HG03354 (cell line): Measurements from ENCODE around the gene SUSD3.
"Not testable (repeated sequence)": the region's sequence is repeated elsewhere in the genome, so short reads cannot be mapped to it uniquely, and the experiment has no call there.

Source experiments
- ATAC-seq: cut with Tn5 transposase; IDR thresholded peaks from one replicate; pipeline ENCODE4 v1.9.1; 2021; ENCODE audit warnings: mild to moderate bottlenecking; ENCODE audit not compliant: unreplicated experiment, poor library complexity, severe bottlenecking

The SUSD3 gene

DNA sequence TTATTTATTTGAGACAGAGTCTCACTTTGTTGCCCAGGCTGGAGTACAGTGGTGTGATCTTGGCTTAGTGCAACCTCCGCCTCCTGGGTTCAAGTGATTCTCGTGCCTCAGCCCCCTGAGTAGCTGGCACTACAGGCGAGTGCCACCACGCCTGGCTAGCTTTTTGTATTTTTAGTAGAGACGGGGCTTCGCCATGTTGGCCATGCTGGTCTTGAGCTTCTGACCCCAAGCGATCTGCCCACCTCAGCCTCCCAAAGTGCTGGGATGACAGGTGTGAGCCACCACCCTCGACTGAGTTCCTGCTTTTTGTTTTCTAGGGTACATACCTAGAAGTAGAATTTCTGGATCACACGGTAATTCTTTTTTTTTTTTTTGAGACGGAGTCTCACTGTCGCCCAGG is 42.6 kb downstream of the SUSD3 start:
- ATAC-seq: not testable (repeated sequence)

DNA sequence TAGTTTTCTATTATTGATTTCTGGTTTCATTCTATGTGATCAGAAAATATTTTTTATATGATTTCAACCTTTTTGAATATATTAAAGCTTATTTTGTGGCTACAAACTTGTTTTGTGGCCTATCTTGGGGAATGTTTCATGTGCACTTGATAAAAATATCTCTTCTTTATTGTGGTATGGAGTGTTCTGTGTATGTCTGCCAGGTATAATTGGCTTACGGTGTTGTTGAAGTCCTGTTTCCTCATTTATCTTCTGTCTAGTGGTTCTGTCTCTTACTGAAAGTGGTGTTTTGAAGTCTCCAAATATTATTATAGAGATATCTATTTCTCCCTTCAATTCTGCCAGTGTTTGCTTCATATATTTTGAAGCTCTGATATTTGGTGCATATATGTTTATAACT is 47.1 kb downstream of the SUSD3 start:
- ATAC-seq: no peak

DNA sequence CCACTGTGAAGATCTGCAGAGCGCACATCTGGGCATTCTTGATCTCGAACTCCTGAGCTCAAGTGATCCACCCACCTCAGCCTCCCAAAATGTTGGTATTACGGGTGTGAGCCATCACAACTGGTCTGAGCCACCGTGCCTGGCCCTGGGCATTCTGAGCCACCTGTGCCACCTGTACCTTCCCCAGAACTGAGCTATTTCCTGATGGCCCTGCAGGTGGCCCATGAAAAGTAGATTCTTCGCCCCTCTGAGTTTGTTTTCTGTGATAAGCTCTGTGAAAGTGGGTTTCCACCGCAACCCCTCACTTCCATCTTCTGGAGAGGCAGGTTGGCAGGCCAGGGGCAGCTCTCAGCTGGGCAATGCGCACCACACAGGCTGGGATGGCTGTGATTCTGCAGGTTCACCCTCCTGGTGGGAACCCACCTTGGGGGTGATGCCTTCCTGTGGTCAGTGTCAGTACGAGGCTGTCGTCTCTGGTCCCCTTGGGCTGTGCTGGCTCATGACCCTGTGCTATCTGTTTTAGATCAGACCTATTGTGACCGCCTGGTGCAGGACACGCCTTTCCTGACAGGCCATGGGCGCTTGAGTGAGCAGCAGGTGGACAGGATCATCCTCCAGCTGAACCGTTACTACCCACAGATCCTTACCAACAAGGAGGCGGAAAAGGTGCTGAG is 48.8 kb downstream of the SUSD3 start:
- no peak for ATAC-seq

DNA sequence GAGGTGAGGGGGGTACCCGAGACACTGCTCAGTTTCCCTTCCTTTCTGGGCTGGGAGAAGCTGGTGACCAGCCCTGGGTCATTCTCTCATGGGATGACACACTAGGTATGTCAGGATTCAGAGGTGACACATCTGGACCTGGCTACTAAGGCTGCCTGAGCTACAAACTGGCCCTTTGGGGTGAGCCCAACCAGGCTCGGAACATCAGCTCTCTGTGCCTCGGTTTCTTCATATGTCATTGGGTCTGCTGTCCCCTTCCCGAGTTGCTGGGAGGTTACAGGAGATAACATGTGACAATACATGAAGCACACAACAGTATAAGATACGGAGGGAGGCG is 49.3 kb downstream of the SUSD3 start:
- no peak for ATAC-seq

DNA sequence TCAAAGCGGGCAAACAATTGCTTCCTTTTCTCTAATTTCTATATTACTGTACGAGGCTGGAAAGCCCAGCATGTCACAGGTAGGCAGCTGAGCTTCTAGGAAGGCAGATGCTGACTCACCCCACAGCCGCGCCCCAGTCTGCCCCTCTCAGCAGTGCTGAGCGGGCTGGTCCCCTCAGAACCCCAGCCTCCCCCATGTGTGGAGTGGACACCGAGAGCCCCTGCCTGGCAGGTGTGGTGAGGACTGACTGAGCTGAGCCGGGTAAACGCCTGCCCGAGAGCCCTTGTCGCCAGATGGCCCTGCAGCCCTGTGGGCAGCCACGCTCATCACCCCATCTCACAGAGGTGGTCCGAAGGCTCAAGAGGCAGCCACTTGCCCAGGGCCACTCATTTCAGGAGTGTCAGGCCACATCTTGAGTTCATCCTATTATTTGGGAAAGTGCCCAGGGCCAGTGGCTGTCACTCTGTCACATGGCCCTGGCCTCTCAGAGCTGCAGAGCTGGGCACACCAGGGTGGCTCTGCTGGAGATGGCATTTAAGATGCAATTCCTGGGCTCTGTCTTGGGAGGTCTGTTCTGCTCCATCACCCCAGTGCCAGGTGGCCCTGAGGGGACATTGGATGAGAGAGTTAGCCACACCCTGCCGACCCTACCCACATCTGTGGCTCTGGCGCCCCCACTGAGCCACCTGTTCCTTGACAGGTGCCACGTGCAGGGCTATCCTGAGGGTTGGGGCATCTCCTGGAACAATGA is 50.0 kb downstream of the SUSD3 start:
- no peak for ATAC-seq

DNA sequence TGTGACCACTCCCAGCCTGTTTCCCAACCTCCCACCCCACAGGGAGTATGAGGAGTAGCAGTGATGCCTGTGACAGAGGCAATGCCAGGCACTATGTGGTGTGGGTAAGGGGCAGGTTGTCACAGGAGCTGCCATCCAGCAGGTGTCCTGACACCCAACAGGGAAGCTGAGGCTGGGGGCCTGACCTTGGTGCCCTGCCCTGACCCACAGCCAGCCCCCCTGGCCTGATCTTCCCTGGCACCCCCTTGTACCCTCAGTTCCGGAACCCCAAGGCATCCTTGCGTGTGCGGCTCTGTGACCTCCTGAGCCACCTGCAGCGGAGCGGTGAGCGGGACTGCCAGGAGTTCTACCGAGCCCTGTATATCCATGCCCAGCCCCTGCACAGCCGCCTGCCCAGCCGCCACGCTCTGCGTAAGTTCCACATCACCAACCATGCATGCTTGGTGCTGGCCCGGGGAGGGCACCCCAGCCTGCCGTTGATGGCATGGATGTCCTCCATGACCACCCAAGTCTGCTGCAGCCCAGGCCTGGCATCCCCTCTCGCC is 51.9 kb downstream of the SUSD3 start:
- no peak for ATAC-seq

DNA sequence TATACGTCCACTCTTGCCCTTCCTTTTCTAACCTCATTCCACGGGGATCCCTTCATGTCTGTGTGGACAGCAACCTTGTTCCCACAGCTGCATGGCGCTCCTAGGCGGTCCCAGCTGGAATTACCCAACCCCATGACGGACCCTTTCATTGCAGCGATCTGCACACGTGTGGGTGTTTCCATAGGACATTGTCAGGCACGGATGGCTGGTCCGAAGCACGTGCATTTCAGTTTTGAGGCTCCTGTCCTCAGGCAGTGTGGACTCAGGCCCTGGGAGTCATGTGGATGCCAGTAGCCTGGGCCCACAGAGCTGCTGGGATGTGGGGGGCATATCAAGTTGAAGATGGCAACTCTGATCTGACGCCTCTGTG is 52.5 kb downstream of the SUSD3 start:
- no peak for ATAC-seq

DNA sequence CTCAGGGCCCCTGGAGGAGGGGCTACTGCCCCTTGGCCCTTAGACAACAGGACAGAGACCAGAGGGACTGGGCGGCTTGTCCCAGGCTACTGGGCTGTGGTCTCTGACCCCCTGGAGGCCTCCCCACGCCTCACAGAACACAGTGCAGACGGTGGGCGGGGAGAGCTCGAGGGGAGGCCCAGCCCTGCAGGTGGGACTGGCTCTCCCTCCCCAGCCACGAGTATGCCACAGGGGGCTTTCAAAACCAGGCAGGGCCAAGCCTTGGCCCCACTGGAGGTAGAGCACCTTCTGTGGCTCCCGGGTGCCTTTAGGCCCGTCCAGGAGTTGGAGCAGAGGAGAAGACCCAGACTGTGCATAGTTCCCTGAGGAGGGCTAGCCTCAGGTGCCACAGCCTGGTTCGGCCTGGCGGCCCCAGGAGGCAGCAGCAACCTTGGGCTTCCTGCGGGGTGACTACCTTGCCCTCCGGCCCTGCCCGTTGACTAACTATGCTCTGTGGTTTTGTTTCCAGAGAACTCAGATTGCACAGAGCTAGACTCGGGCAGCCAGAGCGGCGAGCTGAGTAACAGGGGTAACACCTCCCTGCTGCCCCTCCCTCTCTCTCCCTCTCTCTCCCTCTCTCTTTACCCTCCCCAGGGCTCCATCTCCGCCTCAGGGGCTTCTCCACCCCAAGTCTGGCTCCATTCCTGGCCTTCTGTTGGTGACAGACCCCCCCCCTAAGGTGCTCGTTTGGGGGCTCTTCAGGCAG is 53.0 kb downstream of the SUSD3 start:
- no peak for ATAC-seq

DNA sequence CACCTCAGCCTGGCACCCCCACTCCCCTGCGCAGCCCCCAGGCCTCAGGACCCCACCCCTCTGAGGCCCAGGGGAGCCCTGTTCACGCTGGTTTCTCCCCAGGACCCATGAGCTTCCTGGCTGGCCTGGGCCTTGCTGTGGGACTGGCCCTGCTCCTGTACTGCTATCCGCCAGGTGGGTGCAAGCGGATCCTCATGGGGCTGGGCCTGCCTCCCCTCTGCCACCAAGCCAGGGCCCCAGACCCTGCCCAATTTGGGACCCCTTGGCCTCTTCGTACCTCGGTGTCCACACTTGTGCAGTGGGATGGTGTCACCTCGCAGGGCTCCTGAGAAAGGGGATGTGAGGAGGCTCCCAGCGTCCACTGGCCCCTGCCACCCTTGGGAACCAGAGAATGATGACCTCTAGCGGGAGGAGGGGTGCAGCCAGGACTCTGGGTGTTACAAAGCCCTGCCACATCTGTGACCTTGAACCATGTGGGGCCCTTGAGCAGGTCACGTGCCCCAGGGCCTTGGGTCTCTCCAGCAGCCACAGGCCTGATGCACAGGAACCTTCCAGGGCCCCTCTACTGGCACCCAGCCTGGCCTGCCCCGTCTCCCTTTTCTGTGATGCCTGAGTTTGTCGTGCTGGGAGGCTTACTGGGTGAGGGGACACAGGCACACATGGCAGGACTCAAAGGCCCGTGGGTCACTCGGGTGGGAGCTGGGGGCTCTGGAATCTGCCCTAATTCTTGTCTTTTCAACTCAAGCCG is 53.8 kb downstream of the SUSD3 start:
- no peak for ATAC-seq

DNA sequence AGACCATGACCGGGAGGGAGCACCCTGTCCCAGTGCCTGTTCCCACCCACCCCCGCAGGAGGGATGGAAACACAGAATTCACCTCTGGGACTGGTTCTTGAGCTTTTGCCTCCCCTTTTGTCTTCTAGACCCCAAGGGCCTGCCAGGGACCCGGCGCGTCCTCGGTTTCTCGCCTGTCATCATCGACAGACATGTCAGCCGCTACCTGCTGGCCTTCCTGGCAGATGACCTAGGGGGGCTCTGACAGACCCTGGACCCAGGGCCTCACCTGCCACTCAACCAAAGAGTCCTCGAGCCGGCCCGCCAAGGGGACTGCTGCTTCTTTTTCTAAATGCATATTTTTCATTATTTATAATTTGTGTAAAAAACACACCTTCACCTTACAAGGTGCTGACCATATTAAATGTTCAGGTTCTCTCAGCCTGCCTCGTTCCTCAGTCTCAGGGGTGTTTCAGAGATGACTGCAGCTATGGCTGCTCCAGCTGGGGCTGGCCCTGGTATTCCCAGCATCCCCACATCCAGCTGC is 54.4 kb downstream of the SUSD3 start:
- no peak for ATAC-seq

DNA sequence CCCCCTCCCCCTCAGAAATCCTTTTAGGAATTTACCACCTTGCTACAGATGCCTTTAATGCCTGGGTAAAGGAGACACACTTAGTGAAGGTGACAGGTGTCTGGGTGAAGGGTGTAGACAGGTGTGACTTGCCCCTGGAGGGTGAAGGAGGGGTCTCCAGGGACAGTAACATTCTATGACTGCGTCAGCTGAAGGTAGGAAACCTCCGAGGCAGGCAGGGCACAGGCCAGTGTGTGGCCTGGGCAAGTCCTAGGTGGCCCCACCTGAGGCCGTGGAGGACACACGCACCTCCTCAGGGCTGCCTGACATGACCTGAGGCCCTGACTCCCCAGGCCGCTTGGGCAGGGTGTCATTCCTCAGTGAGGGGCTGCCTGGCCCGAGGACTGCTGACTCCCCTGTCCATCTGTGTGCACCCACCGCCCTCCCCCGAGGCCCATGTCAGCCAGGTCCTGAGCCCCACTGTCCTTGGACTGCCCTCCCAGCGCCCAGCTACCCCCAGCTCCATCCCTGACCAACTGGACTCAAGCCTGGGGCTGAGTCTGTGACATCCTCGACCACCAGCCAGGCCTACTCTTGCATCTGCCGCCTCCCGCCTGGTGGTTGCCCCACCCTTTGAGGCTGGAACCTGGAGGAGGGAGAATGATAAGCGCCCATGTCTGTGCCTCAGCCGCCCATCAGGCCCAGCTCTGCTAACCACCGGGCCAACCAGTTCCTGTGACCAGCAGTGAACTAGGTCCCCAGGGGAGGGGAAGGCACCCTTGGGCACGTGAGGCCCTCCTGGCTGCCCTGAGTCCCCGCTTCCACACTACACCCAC is 55.9 kb downstream of the SUSD3 start:
- no peak for ATAC-seq

DNA sequence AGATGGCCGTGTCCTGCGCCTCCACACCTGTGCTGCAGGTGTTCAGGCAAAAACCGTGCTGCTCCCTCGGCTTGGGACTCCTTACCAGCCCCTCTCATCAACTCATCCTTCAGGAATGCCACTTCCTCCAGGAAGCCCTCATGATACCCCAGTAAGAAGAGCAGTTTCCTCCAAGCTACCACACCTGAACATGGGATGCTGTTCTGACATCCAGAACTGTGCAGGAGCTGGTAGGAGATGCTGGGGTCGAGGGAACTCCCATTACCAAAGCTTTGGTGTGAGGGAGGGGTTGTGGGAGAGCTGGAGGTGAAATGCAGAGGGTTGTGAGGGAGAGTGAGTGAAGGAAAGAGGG is 56.5 kb downstream of the SUSD3 start:
- no peak for ATAC-seq

DNA sequence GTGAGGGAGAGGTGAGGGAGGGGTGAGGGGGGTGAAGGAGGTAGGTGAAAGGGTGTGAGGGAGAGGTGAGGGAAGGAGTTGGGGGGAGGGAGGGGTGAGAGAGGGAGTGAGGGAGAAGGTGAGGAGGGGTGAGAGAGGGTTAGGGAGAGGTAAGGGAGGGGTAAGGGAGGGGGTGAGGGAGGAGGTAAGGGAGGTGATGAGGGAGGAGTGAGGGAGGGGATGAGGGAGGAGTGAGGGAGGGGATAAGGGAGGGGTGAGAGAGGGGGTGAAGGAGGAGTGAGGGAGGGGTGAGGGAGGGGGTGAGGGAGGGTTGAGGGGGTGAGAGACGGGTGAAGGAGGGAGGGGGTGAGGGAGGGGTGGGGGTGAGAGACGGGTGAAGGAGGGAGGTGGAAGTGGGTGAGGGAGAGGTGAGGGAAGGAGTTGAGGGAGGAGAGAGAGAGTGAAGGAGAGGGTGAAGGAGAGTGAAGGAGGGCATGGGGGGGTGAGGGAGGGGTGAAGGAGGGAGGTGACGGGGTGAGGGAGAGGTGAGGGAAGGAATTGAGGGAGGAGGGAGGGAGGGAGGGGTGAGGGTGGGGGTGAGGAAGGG is 57.1 kb downstream of the SUSD3 start:
- ATAC-seq: no peak

DNA sequence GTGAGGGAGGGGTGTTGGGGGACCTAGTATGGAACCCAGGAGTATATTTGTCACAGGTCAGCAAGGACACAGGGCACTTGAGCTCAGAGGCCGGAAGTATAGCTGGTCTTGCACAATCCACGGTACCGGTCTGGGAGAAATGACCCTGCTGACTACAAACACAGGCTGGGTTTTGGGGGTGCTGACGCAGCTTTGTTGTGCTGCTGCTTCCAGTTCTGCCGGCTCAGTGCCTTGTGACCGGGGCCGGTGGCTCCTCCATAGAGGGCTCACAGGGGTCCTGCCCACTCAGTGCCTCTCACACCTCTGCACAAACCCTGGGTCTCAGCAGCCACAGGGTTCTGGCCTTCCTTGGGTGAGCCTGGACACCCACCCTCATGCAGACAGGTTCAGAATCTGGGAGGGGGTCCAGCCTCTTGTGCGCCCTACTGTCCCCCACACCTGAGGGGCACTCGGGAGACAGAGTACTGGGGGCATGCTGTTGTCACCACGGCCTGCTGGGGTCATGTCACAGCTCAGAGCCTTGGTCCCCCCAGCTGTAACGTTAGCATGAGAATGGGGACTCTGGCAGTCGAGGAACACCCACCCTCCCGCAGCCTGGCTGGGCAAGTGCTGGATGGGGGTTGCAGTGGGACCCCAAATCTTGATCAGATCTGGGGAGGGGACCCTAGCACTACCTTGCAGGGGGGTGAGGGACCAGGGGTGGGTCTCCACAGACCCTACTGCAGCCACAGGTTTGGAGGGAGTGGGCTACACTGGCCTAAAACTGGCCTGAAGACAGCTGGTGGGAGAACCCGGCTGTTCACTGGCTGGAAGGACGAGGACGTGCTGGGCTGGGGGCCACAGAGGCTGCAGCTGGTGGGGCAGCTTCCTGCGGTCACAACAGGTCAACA is 57.8 kb downstream of the SUSD3 start:
- ATAC-seq: no peak

DNA sequence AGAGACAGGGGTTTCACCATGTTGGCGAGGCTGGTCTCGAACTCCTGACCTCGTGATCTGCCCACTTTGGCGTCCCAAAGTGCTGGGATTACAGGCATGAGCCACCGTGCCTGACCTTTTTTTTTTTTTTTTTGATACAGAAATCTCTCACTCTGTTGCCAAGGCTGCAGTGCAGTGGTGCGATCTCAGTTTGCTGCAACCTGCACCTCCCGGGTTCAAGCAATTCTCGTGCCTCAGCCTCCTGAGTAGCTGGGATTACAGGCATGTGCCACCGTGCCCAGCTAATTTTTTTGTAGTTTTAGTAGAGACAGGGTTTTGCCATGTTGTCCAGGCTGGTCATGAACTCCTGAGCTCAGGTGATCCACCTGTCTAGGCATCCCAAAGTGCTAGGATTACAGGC is 59.0 kb downstream of the SUSD3 start:
- not testable (repeated sequence) for ATAC-seq

DNA sequence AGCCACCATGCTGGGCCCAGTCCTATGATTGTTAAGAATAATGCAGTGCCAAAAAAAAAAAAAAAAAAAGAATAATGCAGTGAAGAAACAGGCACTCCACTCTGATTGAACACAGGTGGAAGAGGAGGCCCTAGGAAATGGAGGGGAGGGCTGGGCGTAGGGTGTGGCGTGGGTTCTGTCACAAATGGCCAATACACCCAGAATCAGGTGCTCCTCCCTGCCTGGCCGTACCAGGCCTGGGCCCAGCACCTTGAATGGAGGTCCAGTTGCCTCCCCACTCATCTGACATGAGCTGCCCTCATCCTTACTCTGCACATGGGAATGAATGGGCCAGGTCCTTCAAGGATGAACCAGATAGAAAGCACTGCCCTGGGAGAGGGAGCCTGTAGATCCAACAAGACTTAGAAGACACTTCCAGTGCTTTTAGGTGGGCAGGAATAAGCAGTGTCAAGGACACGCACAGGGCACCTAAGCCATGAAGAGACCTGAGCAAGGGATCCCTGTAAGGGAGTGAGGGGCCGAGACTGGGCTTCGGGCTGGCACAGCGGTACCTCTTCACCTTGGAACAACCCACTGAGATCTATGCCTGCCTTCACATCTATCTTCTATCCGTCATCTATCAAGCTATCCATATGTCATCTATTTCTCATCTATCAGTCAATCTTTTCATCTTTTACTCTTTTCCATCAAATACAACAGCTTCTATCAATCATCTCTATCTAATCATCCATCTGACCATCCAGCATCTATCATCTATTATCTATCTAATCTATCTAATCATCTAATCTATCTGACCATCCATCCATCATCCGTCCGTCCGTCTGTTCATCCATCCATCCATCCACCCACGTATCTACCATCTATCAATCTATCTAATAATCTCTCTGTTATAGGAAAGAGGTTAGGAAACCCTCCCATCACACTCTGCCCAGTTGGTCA is 59.7 kb downstream of the SUSD3 start:
- no peak for ATAC-seq
